ENCODE results near the gene CHI3L2. TPM values are rescaled to one million over a fixed set of nuclear protein-coding genes. Genes with fewer than 3 reads are reported as not detected.

Gene CHI3L2
- total RNA-seq, 6 experiments from 2014 or later = 0.35 to 0.64 (median 0.57) TPM; not detected in 3

DNA sequence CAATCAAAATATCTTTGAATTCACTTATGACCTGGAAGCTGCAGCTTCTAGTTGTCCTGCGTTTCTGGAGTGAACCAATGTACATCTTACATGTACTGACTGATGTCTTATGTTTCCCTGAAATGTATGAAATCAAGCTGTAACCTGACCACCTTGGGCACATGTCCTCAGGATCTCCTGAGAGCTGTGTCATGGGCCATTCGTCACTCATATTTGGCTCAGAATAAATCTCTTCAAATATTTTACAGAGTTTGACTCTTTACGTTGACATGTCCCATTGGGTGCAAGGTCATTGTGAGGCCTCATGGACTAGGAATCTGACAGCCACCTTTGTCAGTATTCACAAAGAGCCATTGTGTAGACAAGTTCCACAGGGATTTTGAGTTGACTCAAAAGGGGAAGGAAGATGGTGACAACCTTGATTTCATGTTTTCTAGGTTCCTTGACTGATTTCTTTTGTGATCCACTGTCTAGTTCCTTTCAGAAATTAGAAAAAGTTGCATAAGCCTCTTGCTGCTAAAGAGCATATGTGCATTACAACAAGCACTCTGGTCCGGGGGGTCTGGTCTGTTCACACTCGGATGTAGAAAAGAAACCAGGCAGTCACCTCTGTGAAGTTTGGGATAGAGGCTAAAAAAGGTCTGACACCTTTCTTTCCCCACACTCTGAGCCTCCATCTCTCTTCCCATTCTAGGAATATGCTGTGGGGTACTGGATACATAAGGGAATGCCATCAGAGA is 10.7 kb downstream of the CHI3L2 start:
- Mint-ChIP-seq H3K27ac (no peak overlapping the region), H3K4me3 (no peak overlapping the region), H3K9me3 (no peaks in the 10 kb centered on the region), H3K4me1 (ENCODE audit: low read depth) (peaks cover 43% of the 10 kb centered on the region), H3K27me3 (ENCODE audit: insufficient read depth) (peaks cover 16% of the 10 kb centered on the region), H3K36me3 (ENCODE audit: low read depth) (no peaks in the 10 kb centered on the region)
- no peak for DNase-seq
- TF ChIP-seq, protein P1, sequence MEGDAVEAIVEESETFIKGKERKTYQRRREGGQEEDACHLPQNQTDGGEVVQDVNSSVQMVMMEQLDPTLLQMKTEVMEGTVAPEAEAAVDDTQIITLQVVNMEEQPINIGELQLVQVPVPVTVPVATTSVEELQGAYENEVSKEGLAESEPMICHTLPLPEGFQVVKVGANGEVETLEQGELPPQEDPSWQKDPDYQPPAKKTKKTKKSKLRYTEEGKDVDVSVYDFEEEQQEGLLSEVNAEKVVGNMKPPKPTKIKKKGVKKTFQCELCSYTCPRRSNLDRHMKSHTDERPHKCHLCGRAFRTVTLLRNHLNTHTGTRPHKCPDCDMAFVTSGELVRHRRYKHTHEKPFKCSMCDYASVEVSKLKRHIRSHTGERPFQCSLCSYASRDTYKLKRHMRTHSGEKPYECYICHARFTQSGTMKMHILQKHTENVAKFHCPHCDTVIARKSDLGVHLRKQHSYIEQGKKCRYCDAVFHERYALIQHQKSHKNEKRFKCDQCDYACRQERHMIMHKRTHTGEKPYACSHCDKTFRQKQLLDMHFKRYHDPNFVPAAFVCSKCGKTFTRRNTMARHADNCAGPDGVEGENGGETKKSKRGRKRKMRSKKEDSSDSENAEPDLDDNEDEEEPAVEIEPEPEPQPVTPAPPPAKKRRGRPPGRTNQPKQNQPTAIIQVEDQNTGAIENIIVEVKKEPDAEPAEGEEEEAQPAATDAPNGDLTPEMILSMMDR (IDR thresholded peaks at IDR 0.05) = no peak

DNA sequence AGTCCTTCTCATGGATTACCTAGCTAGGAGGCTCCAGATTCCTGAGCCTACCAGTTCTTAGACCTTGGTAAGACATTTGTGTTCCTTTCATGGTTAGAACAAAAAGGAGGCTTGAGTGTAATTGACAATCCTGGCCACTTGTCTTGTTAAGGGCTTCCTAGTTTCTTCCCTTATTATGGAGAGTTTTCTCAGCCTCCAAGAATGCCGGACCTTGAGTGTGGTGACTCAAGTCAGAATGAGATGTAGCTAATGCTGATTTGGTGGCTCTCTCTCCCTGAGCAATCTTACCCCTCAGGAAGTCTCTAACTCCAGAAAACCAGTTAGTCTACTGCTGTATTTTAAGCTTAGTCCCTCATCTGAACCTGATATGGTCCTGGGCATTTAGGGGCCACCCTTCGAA is 14.3 kb downstream of the CHI3L2 start:
- Mint-ChIP-seq H3K4me1 (ENCODE audit: low read depth) (peaks cover 13% of the 10 kb centered on the region), H3K9me3 (no peaks in the 10 kb centered on the region), H3K27me3 (ENCODE audit: insufficient read depth) (peaks cover 27% of the 10 kb centered on the region), H3K27ac (no peak overlapping the region), H3K4me3 (no peak overlapping the region), H3K36me3 (ENCODE audit: low read depth) (no peaks in the 10 kb centered on the region)
- peak; percentile 5 for DNase-seq
- TF ChIP-seq, protein P1 (IDR thresholded peaks at IDR 0.05) = no peak

DNA sequence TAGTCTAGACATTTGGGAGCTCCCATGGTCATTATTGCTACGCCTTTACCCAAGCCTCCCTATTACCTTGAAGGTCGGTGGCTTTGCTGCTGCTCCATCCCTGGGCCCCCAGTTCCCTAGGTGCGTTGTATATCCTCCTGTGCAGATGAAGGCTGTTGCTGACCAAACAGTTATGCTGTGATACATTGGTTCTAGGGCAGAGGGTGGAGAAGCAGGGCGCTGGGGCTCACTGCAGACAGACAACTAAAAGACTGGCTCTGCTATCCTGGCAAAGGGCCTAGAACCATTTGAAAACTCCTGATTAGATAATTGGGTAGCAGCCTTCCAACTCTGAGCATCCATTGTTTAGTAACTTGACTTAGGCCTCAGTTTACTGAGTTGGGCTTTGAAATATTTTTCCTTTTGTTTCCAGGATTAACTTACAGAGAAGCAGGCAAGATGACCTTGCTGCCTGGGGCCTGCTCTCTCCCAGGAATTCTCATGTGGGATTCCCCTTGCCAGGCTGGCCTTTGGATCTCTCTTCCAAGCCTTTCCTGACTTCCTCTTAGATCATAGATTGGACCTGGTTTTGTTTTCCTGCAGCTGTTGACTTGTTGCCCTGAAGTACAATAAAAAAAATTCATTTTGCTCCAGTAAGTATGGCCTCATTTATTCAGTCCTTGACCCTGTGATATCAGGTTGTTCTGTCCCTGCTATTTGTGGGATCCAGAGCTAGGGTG is 15.5 kb downstream of the CHI3L2 start:
- no peak overlapping the region for H3K4me3 Mint-ChIP-seq
- H3K27me3 Mint-ChIP-seq (ENCODE audit: insufficient read depth) = peaks cover 24% of the 10 kb centered on the region
- no peak overlapping the region for H3K27ac Mint-ChIP-seq
- peaks cover 1% of the 10 kb centered on the region; the same call in 1 of the 2 replicates for H3K4me1 Mint-ChIP-seq (ENCODE audit: low read depth)
- H3K9me3 Mint-ChIP-seq = no peaks in the 10 kb centered on the region
- no peaks in the 10 kb centered on the region for H3K36me3 Mint-ChIP-seq (ENCODE audit: low read depth)
- DNase-seq = no peak
- TF ChIP-seq, protein P1 (IDR thresholded peaks at IDR 0.05) = no peak

DNA sequence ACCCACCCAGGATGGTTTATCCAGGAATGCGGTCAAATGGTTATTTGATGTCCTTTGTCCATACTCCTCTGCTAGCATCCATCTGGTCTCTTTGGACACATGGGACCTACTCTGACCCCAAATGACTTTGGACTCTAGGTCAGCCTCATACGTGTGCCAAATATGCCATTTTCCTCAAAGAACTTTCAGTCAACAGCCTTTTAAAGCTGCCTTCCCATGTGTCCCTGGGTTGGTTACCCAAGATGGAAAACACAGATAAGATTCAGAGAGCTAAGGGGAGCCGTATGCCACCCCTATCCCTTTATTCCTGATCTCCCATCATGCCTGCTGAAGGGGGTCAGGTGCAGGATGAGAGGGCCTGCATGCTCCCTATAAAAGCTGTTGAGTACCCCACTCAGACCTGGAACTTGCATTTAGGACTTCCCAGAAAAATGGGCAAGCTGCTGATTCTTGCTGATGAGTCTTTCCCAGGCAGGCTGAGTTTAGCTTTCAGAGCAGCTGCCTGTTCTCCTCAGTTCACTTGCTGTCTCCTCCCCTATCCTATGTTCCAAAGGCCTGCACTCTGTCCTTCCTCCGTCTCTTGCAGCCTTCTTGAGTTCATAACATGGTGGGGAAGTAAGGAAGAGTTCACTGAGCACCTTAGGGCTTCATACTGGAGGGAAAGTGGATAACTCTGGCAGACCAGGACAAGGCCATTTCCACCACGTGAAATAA is 19.8 kb downstream of the CHI3L2 start:
- Mint-ChIP-seq H3K27ac (no peak overlapping the region), H3K36me3 (ENCODE audit: low read depth) (no peaks in the 10 kb centered on the region), H3K4me1 (ENCODE audit: low read depth) (no peaks in the 10 kb centered on the region), H3K27me3 (ENCODE audit: insufficient read depth) (peaks cover 26% of the 10 kb centered on the region), H3K4me3 (no peak overlapping the region), H3K9me3 (no peaks in the 10 kb centered on the region)
- TF ChIP-seq, protein P1 (IDR thresholded peaks at IDR 0.05) = no peak
- DNase-seq = no peak

DNA sequence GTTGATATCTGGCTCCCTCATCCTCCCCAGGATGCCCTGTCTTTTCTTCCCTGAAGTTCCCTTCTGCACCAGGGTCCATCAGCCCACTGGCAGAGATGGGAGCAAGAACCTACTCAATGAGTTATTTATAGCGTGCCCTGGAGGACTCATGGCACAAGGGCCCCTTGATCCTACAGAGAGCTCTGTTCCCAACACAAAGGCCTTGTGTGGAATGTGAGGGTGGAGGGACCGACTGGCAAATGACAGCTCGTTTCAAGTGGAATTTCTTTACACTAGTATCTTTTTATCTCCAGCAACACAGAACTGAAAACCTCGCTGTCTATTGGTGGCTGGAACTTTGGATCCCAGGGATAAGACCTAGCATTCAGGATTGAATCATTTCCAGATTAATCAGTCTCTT is 22.4 kb downstream of the CHI3L2 start:
- H3K4me3 Mint-ChIP-seq = no peak overlapping the region
- no peaks in the 10 kb centered on the region for H3K9me3 Mint-ChIP-seq
- H3K36me3 Mint-ChIP-seq (ENCODE audit: low read depth) = no peaks in the 10 kb centered on the region
- no peaks in the 10 kb centered on the region for H3K4me1 Mint-ChIP-seq (ENCODE audit: low read depth)
- TF ChIP-seq, protein P1 (IDR thresholded peaks at IDR 0.05) = no peak
- H3K27ac Mint-ChIP-seq = no peak overlapping the region
- peaks cover 35% of the 10 kb centered on the region for H3K27me3 Mint-ChIP-seq (ENCODE audit: insufficient read depth)
- no peak for DNase-seq

Data from HFFc6 (cell line).